GM18868 (cell line): ENCODE data around the gene CRNKL1.

Experiments
- ATAC-seq: cut with Tn5 transposase; IDR thresholded peaks from one replicate; pipeline ENCODE4 v1.9.1; 2021; ENCODE audit warnings: mild to moderate bottlenecking, moderate library complexity; ENCODE audit not compliant: unreplicated experiment

The CRNKL1 gene

DNA sequence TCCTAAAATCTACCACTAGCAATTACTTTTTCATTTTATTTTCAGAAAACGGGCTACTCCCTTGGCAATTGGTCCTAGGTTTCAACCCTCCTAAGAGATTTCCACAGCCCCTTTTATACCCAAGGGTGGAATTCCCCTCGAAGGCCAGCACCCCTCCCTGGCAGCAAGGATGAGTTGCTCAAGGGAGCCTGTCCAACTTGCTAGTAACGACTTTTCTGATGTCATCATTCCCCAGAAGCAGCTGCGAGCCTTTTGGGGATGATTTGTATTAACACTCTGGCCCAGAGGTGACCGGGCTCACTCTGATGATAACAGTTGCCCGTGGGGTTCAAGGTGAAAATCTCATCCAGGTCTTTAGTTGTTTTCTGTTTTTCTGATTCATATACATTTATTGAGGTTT is 65.8 kb downstream of the CRNKL1 start:
- ATAC-seq: no peak
